NCI-H2081 (cell line): ENCODE data around the gene FBXO3.
A peak's percentile ranks its signal among the peaks of the same experiment; 100 is the strongest.

Source experiments
- DNase-seq, 2 experiments: peaks; one replicate each; lab custom pipeline; 2025; lab: John Stamatoyannopoulos, UW

The FBXO3 gene

GRCh38 chr11:33701302-33702230 is 72.8 kb downstream of the FBXO3 start:
- no peak for DNase-seq

GRCh38 chr11:33700502-33701271 is 73.6 kb downstream of the FBXO3 start, which contains the start of gene C11orf91:
Gene C11orf91 (minus strand): TSS chr11:33700826. CDS start chr11:33700740, 86 bp downstream.
- peak; percentile 89 to 95 for DNase-seq

GRCh38 chr11:33700063-33700501 is 74.2 kb downstream of the FBXO3 start:
- DNase-seq, result no peak

- no peak for DNase-seq
These were observed 74.7 kb downstream of the FBXO3 start for GRCh38 chr11:33699515-33700062.

- no peak for DNase-seq
These were observed 75.4 kb downstream of the FBXO3 start for GRCh38 chr11:33698921-33699320.

- DNase-seq, result no peak
These were observed 76.3 kb downstream of the FBXO3 start for GRCh38 chr11:33697997-33698396.

- no peak for DNase-seq
These were observed 77.2 kb downstream of the FBXO3 start for GRCh38 chr11:33696931-33697638.

- DNase-seq, result no peak
These were observed 77.9 kb downstream of the FBXO3 start for GRCh38 chr11:33696411-33696810.

- DNase-seq, result no peak
These were observed 79.2 kb downstream of the FBXO3 start for GRCh38 chr11:33695051-33695566.

GRCh38 chr11:33694346-33695050 is 79.8 kb downstream of the FBXO3 start:
- no peak for DNase-seq

- peak in 1 of 2 experiments; percentile 43 for DNase-seq
These were observed 81.8 kb downstream of the FBXO3 start for GRCh38 chr11:33692541-33692940.

GRCh38 chr11:33692013-33692504 is 82.3 kb downstream of the FBXO3 start:
- peak; percentile 87 to 92 for DNase-seq

- DNase-seq, result peak in 1 of 2 experiments; percentile 43
These were observed 83.1 kb downstream of the FBXO3 start for GRCh38 chr11:33691066-33691864.
